DND-41 (cell line): Measurements from ENCODE around the gene ELOVL7.

Experiments
- ATAC-seq: fragments of 200-7000 bp; cut with Tn5 transposase; 3 replicates; pipeline ENCODE4 v1.9.1; 2021; ENCODE audit warnings: low read depth; ENCODE audit not compliant: insufficient read depth
- DNase-seq: peaks from one replicate; pipeline ENCODE4 v3.0.0-alpha.2; 2020
- H2AFZ ChIP-seq: 2 replicates; pipeline ENCODE4 v1.6.0; 2012; ENCODE audit warnings: low read depth, low read length
- H3K27ac ChIP-seq: 2 replicates; pipeline ENCODE4 v1.5.1; 2012; ENCODE audit warnings: low read length, inconsistent platforms
- H3K27me3 ChIP-seq: fragments of 200-600 bp; sonication (generic); 2 replicates; pipeline ENCODE4 v1.6.0; 2012; ENCODE audit warnings: low read length, mild to moderate bottlenecking, inconsistent platforms; ENCODE audit not compliant: insufficient read depth, poor library complexity
- H3K36me3 ChIP-seq: 2 replicates; pipeline ENCODE4 v1.5.1; 2012; ENCODE audit warnings: low read length, inconsistent platforms; ENCODE audit not compliant: insufficient read depth
- H3K4me1 ChIP-seq: 2 replicates; pipeline ENCODE4 v1.5.1; 2012; ENCODE audit warnings: mild to moderate bottlenecking, low read length; ENCODE audit not compliant: insufficient read depth
- H3K4me2 ChIP-seq: 2 replicates; pipeline ENCODE4 v1.6.0; 2012; ENCODE audit warnings: mild to moderate bottlenecking, moderate library complexity, low read length, inconsistent platforms; ENCODE audit not compliant: insufficient read depth
- H3K4me3 ChIP-seq, 2 experiments: fragments of 200-600 bp in 1 of 2; shearing (Covaris generic) in 1 of 2; 2 replicates each; pipeline ENCODE4 v1.5.1; 2012 to 2016; ENCODE audit warnings: inconsistent platforms in 2 of 2, low read length in 2 of 2, mild to moderate bottlenecking in 2 of 2, low read depth in 1 of 2, moderate library complexity in 1 of 2
- H3K79me2 ChIP-seq: 2 replicates; pipeline ENCODE4 v1.6.0; 2012; ENCODE audit warnings: low read length, inconsistent platforms; ENCODE audit not compliant: insufficient read depth
- H3K9ac ChIP-seq: 2 replicates; pipeline ENCODE4 v1.6.0; 2012; ENCODE audit warnings: low read depth, mild to moderate bottlenecking, inconsistent platforms, low read length, moderate library complexity
- H3K9me3 ChIP-seq: 2 replicates; pipeline ENCODE4 v1.5.1; 2012; ENCODE audit warnings: low read length, moderate library complexity, mild to moderate bottlenecking, inconsistent platforms; ENCODE audit not compliant: insufficient read depth, severe bottlenecking
- H4K20me1 ChIP-seq: 2 replicates; pipeline ENCODE4 v1.6.0; 2012; ENCODE audit warnings: low read length; ENCODE audit not compliant: insufficient read depth
- CTCF ChIP-seq: IDR thresholded peaks from 2 replicates; pipeline ENCODE4 v1.5.1; 2012; ENCODE audit warnings: borderline replicate concordance, low read length, moderate library complexity, mild to moderate bottlenecking; ENCODE audit not compliant: poor library complexity, severe bottlenecking; ENCODE audit errors: extremely low read depth
- EZH2 ChIP-seq: IDR thresholded peaks from 3 replicates; pipeline ENCODE4 v1.6.1; 2012; ENCODE audit warnings: borderline replicate concordance, low read depth, mild to moderate bottlenecking, moderate library complexity, low read length, inconsistent platforms; ENCODE audit not compliant: severe bottlenecking

The ELOVL7 gene

GRCh38 chr5:60856066-60856465 lies 12.0 kb upstream of the ELOVL7 start:
- DNase-seq (no peak), ATAC-seq (no peak)
- Histone ChIP-seq H2AFZ (no peak overlapping the region), H3K4me2 (no peak overlapping the region), H3K79me2 (no peaks in the 10 kb centered on the region), H3K27me3 (no peaks in the 10 kb centered on the region), H3K4me1 (no peaks in the 10 kb centered on the region), H4K20me1 (no peaks in the 10 kb centered on the region), H3K9me3 (no peaks in the 10 kb centered on the region), H3K36me3 (no peaks in the 10 kb centered on the region), H3K4me3 (no peak overlapping the region), H3K9ac (no peak overlapping the region), H3K27ac (no peak overlapping the region)
- TF ChIP-seq EZH2: no peak
- TF ChIP-seq CTCF: no peak

- ATAC-seq (no peak), DNase-seq (no peak)
- no peaks in the 10 kb centered on the region for H3K36me3 ChIP-seq
- no peak for TF ChIP-seq CTCF
- H3K4me3 ChIP-seq: no peak overlapping the region
- H3K79me2 ChIP-seq: no peaks in the 10 kb centered on the region
- H3K4me1 ChIP-seq: no peaks in the 10 kb centered on the region
- H2AFZ ChIP-seq: no peak overlapping the region
- no peak overlapping the region for H3K27ac ChIP-seq
- no peaks in the 10 kb centered on the region for H3K9me3 ChIP-seq
- no peak overlapping the region for H3K9ac ChIP-seq
- no peaks in the 10 kb centered on the region for H4K20me1 ChIP-seq
- H3K4me2 ChIP-seq: no peak overlapping the region
- H3K27me3 ChIP-seq: no peaks in the 10 kb centered on the region
Observed at GRCh38 chr5:60852940-60853339, 8.9 kb upstream of the ELOVL7 start.

GRCh38 chr5:60852317-60852716 lies 8.2 kb upstream of the ELOVL7 start:
- TF ChIP-seq CTCF (no peak), EZH2 (no peak)
- H3K27ac ChIP-seq: no peak overlapping the region

GRCh38 chr5:60851626-60852025 lies 7.6 kb upstream of the ELOVL7 start:
- no peak for ATAC-seq
- no peak overlapping the region for H2AFZ ChIP-seq
- H4K20me1 ChIP-seq: no peaks in the 10 kb centered on the region
- H3K9ac ChIP-seq: no peak overlapping the region
- no peaks in the 10 kb centered on the region for H3K9me3 ChIP-seq
- no peaks in the 10 kb centered on the region for H3K36me3 ChIP-seq
- H3K27ac ChIP-seq: no peak overlapping the region
- no peak overlapping the region for H3K4me2 ChIP-seq
- H3K27me3 ChIP-seq: no peaks in the 10 kb centered on the region
- no peak overlapping the region for H3K4me3 ChIP-seq
- TF ChIP-seq EZH2 (no peak), CTCF (no peak)
- no peak for DNase-seq
- H3K4me1 ChIP-seq: no peaks in the 10 kb centered on the region
- H3K79me2 ChIP-seq: no peaks in the 10 kb centered on the region

More at GRCh38 chr5:60852317-60852716, 8.2 kb upstream of the ELOVL7 start:
- Histone ChIP-seq H3K4me3 (no peak overlapping the region), H3K9ac (no peak overlapping the region), H3K27me3 (no peaks in the 10 kb centered on the region), H4K20me1 (no peaks in the 10 kb centered on the region), H3K9me3 (no peaks in the 10 kb centered on the region), H2AFZ (no peak overlapping the region), H3K4me1 (no peaks in the 10 kb centered on the region), H3K79me2 (no peaks in the 10 kb centered on the region), H3K36me3 (no peaks in the 10 kb centered on the region), H3K4me2 (no peak overlapping the region)
- ATAC-seq: no peak
- DNase-seq: no peak
